Measurements from ENCODE around the gene CYP27B1.

Gene CYP27B1, protein sequence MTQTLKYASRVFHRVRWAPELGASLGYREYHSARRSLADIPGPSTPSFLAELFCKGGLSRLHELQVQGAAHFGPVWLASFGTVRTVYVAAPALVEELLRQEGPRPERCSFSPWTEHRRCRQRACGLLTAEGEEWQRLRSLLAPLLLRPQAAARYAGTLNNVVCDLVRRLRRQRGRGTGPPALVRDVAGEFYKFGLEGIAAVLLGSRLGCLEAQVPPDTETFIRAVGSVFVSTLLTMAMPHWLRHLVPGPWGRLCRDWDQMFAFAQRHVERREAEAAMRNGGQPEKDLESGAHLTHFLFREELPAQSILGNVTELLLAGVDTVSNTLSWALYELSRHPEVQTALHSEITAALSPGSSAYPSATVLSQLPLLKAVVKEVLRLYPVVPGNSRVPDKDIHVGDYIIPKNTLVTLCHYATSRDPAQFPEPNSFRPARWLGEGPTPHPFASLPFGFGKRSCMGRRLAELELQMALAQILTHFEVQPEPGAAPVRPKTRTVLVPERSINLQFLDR

DNA sequence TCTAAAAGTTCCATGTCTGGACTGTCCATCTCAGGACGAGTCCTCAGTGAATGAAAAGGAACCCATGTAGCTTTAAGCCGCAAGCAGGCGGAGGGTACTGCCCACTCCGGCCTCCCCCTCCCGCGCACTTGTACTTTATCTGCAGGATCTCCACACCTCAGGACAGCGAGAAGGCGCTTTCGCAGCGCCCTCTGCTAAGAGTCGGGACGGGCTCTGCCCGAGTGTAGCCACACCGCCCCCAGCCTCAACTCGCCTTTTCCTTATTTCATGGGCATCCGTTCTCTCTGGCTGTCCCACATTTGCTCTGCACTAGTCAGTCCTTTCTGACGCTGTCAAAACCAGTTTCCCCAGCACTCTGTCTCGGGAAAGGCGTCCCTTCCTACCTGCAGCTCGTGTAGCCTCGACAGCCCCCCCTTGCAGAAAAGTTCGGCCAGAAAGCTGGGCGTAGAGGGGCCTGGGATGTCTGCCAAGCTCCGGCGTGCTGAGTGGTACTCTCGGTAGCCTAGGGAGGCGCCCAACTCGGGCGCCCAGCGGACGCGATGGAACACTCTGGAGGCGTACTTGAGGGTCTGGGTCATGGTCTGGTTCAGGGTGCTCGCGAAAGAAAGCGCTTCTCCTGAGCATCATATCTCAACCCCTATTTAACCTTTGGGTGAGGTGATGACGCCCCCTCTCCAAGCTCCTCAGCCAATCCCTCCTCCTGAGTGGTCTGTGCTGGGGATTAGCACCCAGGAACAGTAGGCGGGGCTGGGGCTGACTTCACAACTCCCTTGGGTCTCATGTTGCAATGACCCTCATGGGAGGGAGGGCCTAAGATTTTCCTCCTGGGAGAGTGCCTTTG is at the start of gene CYP27B1:
TSS of gene CYP27B1 (minus strand) at position 615 of the 841 bp plus-strand sequence. CDS start at position 578, 37 bp downstream.
- DNase-seq (ENCODE audit: low read depth, low spot score): no peak

DNA sequence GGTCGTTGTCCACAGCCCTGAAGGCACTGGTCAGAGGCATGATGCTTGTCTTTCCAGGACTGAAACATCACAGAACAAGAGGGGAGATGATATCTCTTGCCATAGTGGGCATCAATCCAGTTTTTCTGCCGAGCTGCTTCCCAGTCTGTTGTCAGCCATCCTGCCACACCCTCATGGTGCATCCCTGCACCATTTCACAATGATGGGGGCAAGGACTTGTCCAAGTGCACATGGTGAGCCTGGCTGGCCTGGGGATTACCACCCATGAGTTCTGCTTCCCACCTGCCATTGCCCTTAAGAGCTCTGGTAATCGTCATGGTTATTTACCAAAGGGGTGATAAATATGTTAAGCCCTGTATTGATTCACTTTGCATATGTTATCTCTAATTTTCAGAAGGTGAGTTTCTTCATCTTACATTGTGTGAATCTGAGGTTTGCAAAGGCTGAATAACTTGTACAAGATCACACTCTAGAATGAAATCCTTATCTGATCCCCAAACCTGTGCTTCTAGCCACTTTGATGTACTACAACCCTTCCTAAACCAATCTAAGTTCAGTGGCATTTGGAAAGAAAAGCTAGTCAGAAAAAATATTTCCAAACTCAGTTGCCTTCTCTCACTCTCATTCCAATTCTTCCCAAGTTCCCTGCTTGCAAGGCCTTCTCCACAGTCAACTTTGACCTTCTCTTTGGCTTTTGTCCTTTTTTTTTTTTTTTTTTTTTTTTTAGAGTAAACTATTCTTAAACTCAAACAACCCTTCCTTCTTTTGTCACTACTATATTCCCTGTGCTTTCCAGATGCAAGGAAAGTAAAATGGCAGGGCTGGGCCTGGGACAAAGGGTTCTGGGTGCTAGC is 49.4 kb upstream of the CYP27B1 start:
- no peak for DNase-seq (ENCODE audit: low read depth, low spot score)

DNA sequence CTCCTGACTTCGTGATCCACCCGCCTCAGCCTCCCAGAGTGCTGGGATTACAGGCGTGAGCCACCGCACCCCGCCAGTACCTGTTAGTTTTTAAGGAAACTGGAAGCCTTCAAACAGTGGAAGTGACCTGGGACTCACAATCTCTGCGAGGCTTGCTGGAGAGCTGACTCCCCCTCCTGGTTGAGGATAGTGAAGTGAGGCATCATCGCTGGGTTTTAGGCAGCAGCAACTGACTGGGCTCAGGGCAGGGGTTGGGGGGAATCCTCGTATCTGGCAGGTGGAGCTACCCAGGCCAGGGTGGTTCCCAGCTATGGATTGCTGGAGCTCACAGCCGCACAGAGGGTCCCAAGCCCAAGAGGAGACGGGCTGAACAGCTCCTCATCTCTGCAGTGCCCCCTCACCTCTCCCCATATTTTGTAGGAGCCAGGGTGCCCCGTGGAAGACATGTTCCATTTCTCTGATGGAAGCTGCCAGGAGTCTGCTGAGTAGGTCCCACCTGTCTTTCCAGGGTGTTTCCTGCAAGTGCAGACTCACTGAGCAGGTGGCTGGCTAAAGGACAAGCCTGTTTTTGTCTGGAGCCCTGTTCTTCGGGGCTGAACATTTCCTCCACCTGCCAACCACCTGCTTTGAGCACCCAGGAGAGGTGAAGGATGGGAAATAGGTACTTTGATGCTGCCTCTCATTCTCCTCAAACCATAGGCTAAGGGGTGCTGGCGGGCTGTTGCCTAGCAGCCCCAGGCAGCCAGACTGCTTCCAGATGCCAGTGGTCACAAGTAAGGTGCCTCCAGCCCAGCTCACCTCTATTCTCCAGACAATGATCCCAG is 48.5 kb upstream of the CYP27B1 start:
- DNase-seq (ENCODE audit: low read depth, low spot score): no peak

DNA sequence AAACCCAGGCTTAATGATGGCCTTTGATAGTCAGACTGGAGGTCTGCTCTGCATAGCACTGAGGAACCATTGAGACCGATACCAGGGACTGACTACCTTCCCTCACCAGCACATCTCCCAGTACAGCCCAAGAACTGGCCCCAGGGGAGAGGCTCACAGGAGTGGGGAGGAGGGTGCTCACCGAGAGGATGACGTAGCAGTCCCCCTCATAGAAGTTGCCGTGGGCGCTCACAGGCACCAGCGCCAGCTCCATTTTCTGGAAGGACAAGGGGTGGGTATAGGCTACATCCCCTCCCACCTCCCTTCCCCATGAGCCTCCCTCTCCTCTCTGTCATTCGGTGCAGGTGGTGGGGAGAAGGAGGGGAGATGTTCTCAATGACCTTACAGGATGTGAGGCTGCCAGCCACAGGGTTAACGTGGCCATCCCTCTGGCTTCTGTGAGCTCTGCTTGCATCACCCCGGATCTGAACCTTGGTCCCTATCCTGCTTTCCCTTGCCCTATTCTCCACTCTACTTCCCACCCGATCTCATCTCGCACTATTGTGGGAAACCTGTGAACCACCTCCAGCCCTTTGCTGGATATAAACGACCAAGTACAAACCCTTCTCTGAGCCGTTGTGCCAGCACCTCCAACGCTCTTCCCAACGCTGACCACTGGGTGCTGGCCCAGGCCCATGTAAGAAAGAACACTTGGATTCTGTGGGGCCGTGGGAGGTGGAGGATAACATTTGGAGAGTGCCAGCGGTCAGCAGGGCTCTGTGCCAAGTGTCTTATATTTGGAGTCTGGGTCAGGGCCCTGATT is 47.3 kb upstream of the CYP27B1 start:
- no peak for DNase-seq (ENCODE audit: low read depth, low spot score)

DNA sequence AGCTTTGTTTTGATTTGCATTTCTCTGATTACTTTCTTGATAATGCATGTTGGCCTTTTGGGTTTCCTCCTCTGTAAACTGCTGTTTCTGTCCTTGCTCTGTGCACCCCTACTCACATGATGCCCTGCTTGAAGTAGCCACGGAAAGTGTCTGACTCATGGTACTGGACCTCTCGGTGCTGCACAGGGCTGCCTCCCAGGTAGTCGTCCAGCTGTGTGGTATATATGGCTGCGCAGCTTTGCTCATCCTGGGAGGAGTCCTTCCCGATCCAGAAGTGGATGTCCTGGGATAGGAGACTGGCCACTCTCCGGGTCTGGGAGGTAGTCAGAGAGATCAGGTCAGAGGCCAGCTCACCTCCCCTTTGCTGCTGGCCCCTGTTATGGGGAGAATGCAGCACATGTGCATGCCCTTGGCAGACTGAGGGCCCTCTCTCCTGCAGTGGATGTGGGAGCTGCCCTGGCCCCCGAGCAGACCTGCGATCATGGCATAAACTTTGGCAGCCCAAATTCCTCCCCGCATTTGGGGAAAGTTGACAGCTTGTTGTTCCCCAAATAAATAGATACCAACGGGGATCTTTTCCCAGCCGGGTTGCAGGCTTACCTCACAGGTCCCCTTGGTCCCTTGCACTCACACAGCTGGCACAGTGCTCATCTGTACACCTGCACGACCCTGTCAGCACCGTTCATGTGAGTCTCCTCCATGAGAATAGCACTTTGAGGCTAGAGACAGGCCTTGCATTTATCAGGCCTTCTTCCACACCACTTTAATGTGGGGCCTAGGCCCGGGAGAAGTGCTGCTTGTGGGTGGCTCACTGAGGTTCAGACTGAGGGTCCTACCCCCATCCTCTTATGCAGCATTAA is 46.5 kb upstream of the CYP27B1 start:
- DNase-seq (ENCODE audit: low read depth, low spot score): no peak

DNA sequence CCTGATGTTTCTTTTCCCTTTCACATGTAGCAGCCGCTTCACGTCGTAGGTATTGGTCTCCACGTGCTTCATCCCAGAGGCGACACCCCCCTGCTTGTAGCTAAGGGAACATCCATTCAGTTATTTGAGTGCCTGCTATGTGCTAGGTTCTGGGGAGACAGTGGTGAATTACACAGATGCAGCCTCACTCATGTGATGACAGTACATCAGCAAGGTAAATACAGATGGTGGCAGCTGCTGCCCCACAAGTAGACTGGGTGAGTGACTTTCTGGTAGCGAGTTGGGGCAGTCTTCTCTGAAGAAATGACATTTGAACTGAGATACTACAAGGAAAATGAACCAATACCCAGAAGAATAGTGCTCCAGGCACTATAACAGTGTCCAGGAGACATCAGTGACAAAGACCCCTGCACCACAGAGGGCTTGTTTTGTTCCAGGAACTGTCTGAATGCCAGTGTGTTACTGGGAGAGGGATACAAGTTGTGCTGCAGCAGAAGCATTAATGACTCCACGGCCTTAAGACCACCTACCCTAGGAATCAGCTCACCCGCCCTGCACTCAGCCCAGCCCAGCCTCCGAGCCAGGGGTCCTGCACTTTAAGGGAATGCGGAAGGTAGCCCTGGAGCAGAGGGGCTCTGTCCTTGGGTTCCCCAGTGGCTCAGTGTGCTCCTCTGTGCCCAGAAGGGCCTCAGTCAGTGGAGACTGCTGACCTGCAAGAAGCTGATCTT is 44.3 kb upstream of the CYP27B1 start:
- no peak for DNase-seq (ENCODE audit: low read depth, low spot score)

DNA sequence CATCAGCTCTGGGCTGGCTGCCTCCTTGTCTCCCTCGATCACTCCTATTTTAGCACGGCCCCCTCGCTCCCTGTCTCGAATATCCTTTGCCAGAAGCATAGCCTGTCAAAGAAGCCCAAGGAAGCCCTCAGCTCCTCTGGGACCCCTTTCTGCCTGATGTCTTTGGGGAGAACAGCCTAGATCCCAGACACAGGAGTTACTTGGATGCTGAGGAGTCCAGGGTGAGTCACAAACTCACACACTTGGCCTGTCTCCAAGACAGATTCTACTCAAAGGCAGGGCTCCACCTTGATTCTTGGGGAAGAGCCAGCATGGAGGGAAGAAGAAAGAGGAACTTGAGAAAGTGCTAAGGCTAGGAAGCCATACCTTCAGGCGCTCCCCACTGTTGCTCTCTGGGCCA is 43.6 kb upstream of the CYP27B1 start:
- no peak for DNase-seq (ENCODE audit: low read depth, low spot score)

DNA sequence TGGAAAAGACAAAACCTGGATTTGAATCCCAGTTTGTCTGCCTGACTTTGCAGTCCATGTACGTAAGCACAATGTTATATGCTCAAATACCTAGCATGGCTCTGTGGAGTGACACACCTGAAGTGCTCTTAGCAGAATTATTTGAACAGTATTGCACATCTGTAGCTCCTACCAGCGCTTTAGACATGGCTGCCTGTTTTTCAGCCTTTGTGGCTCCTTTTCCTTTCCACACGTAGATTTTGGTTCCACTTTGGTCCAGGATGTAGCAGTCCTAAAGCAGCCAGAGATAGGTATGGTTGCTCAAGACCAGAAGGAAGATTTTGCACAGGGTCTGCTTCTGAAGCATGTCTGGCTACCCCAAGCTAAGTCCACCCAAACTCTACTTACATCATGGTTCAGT is 42.5 kb upstream of the CYP27B1 start:
- DNase-seq (ENCODE audit: low read depth, low spot score): no peak

DNA sequence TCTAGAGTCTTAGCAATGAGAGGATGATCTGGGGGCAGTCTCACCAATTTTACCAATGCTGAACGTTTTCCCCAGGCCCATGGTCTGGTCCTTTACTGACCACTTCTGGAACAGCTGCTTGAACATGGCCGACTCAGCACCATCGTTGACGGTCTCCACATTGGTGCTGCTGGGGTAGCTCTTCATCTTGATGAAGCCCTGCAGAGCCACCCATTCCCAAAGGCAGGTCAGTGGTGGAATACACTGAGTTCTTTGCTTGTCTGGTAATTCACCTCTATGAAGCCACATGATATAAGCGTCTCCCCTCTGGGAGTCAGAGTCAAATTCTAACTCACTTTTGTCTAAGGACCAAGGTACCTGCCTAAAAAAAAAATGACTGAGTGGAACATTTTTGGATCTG is 41.5 kb upstream of the CYP27B1 start:
- DNase-seq (ENCODE audit: low read depth, low spot score): no peak

DNA sequence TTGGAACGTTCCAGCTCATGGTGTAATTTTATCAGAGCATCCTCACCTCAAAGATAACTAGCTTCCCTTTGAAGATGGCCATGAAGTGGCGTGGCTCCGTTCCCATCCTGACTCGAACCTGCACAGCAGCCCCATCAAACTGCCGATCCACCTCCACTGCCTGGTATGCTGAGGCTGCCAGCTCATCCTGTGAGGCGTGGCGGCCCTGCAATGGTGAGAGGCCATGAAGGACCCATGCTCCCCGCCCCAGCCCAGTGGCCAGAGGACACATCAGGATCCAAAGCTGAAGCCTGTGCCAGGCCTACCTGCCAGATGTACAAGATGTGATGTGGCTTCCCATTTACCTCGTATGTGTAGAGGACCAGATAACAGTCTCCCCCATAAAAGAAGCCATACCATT is 40.4 kb upstream of the CYP27B1 start:
- no peak for DNase-seq (ENCODE audit: low read depth, low spot score)

DNA sequence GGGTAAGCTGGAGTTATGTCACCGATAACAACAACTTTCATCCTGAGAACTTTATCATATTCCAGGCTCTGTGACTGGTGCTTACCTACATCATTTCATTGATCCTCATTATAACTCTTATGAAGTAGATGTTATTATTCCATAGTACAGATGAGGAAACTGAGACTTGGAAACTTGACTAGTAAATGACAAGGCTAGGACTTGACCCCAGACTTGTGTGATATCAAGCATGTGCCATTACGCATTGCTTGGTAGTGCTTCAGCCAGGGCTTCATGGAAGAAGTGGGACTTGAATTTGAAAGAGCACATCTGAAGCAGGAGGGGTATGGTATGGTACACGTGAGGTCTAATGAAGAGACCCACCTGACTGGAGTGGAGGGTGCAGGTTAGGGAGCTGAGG is 39.8 kb upstream of the CYP27B1 start:
- no peak for DNase-seq (ENCODE audit: low read depth, low spot score)

DNA sequence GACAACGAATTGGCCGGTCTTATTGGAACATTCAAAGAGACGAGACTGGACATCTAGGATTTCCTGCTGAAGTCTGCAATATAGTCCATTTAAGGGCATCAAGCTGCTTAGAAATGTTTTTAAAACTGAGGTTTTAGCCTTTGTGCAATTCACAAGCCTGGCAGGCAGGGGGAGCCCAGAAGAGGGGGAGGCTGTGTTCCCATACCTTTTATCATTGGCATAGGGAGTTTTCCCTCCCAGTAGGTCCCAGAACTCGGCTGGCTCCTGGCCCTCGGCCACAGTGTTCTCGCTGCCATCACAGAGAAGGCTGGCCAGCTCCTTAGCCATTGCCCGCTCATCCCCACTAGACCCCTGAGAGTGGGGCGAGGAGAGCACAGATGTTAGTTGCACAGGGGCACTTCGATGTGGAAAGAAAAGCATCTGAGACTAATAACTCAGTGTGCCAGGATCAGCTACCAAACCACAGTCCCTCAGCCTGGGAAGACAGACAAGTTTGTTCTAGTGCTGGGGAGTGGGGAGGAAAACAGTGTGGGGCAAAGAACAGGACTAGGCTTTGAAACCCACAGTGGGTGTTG is 36.5 kb upstream of the CYP27B1 start:
- DNase-seq (ENCODE audit: low read depth, low spot score): peak; percentile 17

DNA sequence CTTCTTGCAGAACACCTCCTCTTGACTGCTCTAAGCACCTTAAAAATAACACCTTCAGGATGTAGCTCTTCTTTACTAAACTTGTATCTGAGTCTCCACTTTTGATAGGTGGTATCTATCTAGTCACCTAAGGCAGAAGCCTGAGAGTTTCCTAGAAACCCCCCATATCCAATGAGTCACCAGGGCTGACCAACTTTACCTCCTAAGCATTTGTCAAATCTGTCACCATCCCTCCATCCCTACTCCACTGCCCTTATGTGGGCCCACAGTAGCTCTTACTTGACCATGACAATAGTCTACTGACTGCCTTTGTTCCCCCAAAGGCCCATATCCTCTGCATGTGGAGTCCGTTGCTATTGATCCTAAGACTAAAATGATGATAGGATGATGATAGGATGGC is 35.7 kb upstream of the CYP27B1 start:
- DNase-seq (ENCODE audit: low read depth, low spot score): no peak

DNA sequence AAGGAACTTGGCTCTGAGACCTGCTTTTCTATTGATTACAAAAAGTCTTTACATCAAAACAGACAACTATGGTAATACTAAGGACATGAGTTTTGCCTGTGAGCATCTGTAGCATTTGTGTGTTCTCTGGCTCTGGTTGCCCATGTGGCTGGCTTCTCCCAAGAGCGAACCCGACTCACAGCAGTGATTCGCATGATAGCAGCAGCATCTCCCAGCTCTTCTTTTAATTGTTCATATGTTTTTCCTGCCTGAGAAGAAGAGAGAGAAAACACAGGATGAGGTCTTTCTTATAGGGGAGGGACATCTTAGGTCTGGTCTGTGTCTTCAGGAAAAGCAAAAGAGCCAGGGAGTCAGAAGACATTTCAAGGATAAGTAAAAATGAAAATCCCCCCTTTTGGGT is 34.1 kb upstream of the CYP27B1 start:
- DNase-seq (ENCODE audit: low read depth, low spot score): no peak

DNA sequence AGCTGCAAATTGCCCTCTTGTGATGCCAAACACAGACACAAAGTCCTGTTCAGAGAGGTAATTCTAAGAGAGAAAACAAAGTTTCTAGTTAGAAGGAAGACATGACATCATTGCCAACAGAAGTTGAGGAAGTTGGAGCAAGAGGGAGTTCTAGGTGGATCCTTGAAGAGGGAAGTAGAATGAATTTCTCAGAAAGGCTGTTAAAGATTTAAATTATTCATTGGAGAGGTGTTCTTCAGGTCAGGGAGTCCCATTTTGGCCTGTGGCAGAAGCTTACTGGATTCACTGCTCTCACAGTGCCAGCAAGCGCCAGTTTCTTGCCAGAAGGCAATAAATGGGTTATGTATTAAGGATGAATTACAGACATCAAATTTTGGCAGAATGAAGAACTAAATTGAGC is 31.1 kb upstream of the CYP27B1 start:
- no peak for DNase-seq (ENCODE audit: low read depth, low spot score)

DNA sequence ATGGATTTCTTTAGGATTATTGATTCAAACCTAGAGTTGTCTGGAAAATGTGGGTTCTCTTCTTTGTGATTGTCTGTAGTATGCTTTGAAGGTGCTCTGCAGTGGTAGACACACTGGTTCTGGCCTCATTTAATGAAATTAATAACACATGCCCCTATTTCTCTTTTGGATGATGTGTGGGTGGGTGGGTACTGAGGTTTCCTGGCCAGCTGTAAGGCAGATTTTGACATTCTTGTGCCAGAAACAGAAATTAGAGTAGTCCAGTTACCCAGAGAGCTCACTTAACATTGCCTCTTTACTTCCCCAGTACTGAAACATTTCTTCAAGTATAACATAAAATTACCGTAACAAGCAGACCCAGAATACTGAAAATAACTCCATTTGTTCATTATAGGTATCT is 30.1 kb upstream of the CYP27B1 start:
- DNase-seq (ENCODE audit: low read depth, low spot score): no peak

DNA sequence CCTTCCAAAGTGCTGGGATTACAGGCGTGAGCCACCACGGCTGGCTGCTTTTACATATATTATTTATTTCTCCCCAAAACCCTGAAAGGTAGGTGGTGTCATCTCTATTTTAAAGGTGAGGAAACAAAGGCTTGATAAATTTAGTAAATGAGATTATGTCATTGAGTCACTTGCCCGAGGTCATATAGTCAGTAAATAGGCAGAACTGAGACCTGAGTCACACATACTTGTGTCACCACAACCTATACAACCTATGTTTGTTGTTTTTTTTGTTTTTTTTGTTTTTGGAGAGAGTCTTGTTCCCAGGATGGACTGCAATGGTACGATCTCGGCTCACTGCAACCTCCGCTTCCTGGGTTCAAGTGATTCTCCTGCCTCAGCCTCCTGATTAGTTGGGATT is 28.5 kb upstream of the CYP27B1 start:
- DNase-seq (ENCODE audit: low read depth, low spot score): no peak

DNA sequence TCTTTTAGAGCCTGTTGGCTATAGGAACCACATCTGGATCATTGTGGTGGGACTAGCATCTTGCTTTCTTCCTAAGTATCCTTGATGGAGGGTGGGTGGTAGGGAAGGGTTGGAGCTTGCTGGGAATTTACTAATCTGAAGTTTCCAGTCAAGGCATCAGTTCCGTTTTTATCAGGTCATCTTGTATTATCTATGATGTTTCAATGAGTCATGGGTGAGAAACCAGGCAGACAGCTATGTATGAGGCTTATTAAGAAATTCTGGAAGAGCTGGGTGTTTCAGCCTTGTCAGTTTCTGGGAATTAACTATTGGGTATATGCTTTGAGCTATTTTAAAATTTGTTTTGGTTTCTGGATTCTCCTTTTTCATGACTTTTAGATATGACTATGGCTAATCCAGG is 27.0 kb upstream of the CYP27B1 start:
- no peak for DNase-seq (ENCODE audit: low read depth, low spot score)
